ENCODE measurements around the gene AVPR2.

Gene AVPR2

DNA sequence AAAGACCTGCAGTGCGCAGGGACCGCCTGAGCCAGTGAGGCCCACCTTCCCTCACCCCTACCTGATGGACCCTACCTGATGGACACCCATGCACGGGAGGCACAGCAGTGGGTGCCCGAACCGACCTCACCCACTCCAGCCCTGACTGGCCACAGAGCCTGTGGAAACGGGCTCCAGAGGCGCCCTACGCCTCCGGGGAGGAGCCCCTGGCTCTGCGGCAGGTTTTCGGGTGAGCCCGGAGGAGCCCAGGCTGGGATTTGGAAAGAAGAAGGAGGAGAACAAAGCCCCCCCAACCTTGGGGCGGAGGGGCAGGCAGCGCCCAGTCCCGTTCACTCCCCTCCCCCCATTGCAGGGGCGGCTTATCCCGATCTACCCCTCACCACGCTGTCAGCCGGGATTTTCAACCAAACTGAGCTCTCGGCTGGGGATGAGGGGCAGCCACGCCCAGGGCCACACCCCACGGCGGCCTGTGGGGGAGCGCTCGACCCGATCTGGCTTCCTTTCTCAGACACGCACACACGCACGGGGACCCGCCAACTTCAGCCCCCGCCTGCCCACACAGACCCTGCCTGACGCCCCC, 19.2 kb upstream of the AVPR2 start:
- DNase-seq (ENCODE audit: low read depth in 2 of 2, low spot score in 1 of 2): no peak

DNA sequence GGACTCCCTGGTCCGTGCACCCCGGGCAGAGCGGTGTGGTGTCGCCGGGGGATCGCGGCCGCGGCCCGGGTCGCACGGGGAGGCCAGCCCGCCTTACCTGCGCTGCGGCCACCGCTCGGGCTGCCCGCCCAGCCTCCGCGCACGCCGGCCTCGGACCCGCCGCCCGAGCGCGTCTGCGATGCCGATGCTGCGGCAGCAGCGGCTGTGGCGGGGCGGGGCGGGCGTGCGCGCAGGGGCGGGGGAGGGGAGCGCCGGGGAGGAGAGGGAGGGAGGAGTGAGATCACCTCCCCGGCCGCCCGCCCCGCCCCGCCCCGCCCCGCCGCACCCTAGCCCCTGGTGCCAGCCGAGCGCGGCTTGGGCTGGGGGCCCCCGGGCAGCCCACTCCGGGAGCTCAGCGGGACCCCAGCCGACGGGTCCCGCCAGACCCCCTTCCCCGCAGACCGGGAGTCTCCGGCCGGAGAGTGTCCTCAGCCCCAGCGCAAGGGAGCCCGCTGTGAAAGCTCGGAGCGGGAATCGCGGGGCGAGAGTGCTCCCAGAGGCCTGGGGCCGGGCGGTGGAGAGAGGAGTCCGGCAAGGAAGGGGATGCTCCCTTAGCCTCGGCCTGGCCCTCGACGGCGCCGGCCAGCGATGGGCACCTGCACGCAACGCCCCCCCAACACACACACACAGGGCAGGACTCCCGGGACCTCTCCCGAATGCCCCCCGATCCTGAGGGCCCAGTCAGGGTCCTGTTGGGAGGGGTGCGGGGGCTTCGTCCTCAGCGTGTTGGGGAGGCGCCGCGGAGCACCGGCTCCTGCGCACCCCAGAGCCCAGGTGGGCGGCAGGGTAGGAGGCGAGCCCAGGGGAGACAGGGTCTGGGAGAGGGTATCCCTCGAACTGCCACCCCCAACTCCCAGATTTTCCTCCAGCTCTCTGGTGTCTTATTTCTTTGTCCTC, 18.2 kb upstream of the AVPR2 start, which contains the start of gene L1CAM:
Gene L1CAM (minus strand): TSS at position 206 of the 936 bp plus-strand sequence. CDS start 10,337 bp downstream, outside the sequence.
- no peak for DNase-seq (ENCODE audit: low read depth in 2 of 2, low spot score in 1 of 2)

DNA sequence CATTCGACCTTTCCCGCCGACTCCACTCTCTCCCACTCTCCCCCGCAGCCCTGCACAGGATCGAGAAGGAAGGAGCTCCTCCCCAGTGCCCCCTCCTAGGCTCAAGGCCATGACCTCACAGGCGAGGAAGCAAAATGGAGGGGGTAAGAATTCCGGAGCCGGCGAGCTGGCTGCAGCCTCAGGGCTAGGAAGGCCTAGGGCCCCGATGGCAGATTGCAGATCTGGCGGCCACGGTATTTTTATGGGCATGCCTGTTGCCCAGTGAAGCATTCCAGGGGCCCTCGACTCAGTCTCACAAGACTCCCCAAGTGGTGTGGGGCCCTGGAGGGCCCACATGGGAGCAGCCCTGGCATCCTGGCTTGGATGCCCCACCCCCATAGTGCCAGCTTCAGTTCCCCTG, 17.6 kb upstream of the AVPR2 start:
- no peak for DNase-seq (ENCODE audit: low read depth in 2 of 2, low spot score in 1 of 2)

DNA sequence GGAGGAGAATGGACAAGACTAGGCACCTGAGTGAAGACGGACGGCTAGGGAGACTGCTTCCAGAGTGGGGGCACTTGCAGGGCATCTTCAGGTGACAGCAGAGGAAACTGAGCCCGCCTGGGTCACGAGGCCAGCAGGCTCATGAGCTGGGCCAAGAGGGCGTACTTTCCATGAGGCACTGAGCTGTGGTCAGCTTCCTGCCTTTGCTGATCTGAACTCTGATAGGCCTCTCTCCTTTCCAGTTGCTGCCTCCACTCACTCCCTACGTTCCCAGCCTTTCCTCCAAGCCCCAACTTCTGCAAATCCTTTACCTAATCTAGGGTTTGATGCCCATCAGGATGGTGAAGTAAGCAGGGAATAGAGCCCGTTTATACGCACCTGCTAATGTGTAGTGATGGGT, 17.1 kb upstream of the AVPR2 start:
- DNase-seq (ENCODE audit: low read depth in 2 of 2, low spot score in 1 of 2): no peak

GRCh38 chrX:153888344-153888743, 16.1 kb upstream of the AVPR2 start:
- no peak for DNase-seq (ENCODE audit: low read depth in 2 of 2, low spot score in 1 of 2)

DNA sequence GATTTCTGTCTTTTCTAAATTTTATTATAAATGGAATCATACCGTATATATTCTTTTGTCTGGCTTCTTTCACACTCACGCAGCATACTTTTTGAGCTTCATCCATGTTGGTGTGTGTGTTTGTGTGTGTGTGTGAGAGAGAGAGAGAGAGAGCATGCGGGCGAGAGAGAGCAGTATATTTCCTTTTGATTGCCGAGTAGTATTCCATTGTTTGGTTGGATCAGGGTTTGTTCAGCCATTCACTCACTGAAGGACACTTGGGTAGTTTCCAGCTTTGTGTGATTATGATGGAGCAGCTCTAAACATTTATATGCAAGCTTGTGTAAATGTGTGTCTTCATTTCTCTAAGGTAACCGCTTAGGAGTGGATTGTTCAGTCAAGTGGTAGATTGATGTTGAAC, 15.3 kb upstream of the AVPR2 start:
- no peak for DNase-seq (ENCODE audit: low read depth in 2 of 2, low spot score in 1 of 2)

- DNase-seq (ENCODE audit: low read depth in 2 of 2, low spot score in 1 of 2): no peak
These were observed 6.6 kb upstream of the AVPR2 start for GRCh38 chrX:153897899-153898298.

DNA sequence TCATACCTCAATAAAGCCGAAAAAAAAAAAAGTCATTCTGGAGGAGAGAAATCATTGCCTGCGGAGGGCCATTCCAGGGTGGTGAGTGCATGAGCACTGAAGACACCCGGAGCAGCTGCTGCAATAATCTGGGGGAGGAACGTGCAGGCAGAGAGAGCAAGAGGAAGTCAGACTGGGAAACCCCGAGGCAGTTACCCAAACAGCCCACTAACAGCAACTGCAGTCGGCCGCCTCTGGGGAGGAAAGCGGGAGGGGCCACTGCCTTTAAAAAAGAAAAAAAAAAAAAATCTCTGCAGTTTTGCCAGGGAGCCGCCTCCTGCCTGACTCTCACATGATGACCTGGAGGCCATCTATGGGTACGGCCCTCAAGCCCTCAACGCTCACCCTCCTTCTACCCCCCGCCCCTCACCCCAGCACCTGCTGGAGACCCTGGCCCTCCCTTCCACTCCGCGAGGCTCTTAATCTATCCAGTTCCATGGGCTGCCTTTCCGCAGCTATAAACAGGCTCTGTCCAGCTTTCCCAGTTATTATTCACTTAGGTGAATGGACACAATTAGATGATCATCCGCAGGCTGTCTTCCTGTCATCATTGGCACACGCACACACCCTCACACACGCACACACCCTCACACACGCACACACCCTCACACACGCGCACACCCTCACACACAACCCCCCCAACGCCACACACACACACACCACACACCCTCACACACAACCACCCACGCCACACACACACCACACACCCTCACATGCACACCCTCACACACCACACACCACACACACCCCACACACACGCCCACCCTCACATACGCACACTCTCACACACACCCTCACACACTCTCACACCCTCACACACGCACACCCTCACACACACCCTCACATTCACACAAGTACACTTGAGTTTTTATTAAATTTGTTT, 3.4 kb upstream of the AVPR2 start:
- peak; percentile 12 to 40 for DNase-seq (ENCODE audit: low read depth in 2 of 2, low spot score in 1 of 2)

DNA sequence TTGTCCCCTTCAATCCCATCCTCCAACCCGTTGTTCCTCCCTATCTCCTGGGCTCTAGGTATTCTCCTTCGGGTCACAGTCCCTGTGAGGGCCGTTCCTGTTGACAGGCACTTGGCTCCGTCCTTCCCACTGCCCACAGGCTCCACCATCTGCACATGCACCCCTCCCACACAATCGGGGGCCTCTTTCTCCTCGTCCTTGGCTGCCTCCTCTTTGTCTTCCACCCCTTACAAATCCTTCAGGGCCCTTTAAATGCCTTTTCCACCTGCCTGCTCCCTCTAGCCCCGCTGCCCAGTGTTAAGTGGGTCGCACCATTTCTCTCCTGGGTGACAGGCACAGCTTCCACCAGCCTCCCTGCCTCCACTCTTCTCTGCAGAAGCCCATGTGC, 2.7 kb upstream of the AVPR2 start:
- DNase-seq (ENCODE audit: low read depth in 2 of 2, low spot score in 1 of 2): no peak

DNA sequence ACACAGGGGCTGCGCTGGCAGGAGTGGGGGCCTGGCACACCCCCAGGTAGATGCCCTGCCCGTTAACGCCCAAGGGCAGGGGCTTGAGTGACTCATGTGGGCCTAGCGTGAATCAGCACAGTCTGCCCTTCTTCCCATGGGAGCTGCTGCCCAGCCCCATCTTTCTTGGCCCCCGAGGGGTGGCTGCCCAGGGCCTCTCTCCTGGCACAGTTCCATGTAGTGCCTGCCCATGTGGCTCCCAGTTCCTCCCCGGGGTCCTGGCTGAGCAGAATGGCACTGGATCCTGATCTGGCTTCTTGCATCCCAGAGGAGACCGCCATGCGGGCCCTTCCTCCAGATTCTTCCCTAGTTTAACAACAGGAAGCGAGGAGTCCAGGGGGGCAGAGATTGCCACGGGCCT, 2.1 kb upstream of the AVPR2 start:
- no peak for DNase-seq (ENCODE audit: low read depth in 2 of 2, low spot score in 1 of 2)

- no peak for DNase-seq (ENCODE audit: low read depth in 2 of 2, low spot score in 1 of 2)
These were observed 1.1 kb upstream of the AVPR2 start for GRCh38 chrX:153903238-153903980.

DNA sequence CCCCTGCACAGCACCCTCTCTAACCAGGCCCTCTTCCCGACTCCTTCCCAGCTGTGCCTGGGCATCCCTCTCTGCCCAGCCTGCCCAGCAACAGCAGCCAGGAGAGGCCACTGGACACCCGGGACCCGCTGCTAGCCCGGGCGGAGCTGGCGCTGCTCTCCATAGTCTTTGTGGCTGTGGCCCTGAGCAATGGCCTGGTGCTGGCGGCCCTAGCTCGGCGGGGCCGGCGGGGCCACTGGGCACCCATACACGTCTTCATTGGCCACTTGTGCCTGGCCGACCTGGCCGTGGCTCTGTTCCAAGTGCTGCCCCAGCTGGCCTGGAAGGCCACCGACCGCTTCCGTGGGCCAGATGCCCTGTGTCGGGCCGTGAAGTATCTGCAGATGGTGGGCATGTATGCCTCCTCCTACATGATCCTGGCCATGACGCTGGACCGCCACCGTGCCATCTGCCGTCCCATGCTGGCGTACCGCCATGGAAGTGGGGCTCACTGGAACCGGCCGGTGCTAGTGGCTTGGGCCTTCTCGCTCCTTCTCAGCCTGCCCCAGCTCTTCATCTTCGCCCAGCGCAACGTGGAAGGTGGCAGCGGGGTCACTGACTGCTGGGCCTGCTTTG, 1.1 kb downstream of the AVPR2 start:
- DNase-seq (ENCODE audit: low read depth in 2 of 2, low spot score in 1 of 2): no peak

GRCh38 chrX:153906126-153906917, 1.8 kb downstream of the AVPR2 start:
- no peak for DNase-seq (ENCODE audit: low read depth in 2 of 2, low spot score in 1 of 2)

GRCh38 chrX:153907456-153907855, 3.0 kb downstream of the AVPR2 start:
- DNase-seq (ENCODE audit: low read depth in 2 of 2, low spot score in 1 of 2): no peak

DNA sequence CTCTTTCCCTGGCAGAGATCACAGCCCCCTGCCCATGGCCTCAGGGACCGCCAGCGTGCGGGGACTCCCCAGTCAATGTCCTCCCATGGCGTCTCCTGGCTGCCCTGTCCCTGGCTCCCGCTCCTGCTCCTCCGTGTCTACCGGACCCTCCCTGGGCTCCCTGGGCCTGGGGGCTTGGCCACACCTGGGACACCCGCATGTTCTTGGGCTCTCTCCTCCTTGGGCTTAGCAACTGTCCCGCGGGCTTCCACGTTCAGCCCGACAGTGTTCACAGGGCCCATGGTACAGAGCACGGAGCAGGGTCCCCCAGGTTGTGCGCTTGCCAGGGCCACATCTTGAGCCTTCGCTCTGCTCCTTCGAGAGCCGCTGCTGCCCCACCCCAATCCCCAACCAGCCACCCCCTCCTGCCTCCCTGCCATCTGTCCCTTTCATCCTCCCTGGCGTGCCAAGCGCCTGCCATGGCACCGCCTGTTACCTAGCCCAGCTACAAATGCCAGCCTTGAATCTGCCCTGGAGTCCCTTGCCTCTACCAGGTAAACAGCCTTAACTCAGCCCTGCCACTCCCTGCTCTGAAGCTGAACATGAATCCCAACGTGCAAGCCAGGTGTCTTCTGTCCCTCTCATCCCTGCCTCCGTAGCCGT, 3.9 kb downstream of the AVPR2 start:
- no peak for DNase-seq (ENCODE audit: low read depth in 2 of 2, low spot score in 1 of 2)

DNA sequence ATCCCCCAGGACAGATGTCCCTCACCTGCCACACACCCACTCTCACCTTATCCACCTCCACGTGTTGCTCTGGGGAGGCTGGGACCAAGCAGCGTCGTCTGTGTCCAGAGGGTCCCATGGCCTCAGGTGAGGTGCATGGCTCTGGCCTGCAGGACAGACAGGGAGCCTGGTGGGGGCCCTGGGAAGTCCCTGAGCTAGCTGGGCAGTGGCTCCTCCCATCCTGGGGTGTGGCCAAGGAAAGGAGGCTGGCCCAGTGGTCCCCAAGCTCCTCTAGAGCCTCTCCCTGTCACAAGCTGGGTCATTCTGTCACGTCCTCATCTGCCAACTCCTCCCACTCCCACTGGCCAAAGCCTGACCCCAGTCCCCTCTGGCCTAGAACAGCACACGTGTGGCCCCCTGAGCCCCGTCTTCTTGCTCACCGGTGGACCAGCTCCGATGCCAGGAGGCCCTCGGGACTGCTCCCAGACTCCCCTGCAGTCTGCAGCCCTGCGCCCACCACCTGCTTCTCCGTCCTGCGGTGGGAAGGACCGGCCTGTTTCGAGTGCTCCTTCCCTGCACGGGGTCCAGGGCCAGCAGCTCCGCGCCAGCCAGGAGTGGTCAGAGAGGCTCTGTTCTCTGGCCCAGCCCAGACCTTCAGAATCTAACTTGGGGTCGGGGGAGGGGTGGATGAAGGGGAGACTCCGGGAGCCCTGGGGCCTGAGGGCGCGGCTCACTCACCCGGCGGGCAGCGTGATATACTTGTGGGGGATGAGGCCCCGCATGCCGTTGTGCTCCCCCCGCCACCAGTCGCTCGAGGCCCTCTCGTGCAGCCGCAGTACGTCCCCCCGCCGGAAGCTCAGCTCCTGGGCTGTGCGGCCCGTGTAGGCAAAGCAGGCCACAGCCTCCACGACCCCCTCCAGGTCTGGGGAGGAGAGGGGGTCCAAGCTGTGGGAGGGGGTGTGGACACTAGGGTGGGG, 4.8 kb downstream of the AVPR2 start:
- DNase-seq (ENCODE audit: low read depth in 2 of 2, low spot score in 1 of 2): no peak

DNA sequence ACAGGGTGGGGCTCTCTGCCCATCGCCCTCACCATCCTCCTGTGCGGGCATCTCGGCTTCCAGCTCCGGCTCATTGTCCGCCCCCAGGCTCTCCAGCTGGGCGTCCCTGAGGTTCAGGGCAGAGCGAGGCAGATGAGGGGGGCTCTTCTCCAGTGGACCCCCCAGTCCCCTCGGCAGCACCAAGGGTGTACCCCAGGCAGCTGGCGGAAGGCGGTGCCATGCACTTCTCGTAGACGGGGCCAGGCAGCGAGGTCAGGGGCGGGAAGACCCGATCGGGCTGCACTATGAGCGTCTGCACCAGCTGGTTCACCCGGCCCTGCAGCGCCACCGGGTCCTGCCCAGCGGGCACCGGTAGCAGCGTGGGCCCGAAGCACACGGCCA, 5.5 kb downstream of the AVPR2 start:
- DNase-seq (ENCODE audit: low read depth in 2 of 2, low spot score in 1 of 2): no peak

DNA sequence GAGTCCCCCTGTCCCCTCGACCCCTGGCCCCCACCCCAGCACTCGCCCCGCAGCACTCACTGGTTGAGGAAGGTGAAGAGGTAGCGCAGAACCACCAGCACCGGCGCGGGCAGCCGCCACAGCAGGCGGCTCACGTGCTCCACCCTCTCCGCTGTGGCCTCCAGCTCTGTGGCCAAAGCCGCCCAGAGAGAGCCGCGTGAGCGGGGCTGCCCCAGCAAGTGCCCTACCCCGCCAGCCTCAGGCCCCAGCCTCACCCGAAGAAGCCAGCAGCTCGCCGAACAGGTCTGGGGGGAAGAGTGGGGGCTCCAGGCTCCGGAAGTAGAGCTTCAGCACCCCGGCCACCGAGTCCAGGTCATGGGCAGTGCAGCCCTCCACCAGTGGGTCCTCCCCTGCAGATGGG, 6.0 kb downstream of the AVPR2 start:
- no peak for DNase-seq (ENCODE audit: low read depth in 2 of 2, low spot score in 1 of 2)
